Esophagus muscularis mucosa (tissue), 4 donors: Measurements from ENCODE around the gene TCF23.
"Not testable (repeated sequence)": the region's sequence is repeated elsewhere in the genome, so short reads cannot be mapped to it uniquely, and the experiment has no call there.

Experiments
- EP300 ChIP-seq: sonication (generic); formaldehyde crosslinking; IDR thresholded peaks from one replicate; pipeline ENCODE4 v1.6.1; 2017; ENCODE audit warnings: antibody characterized with exemption
- POLR2A ChIP-seq: fragments of 450-650 bp; IDR thresholded peaks from one replicate; pipeline ENCODE4 v1.6.1; 2017; ENCODE audit warnings: antibody characterized with exemption, moderate library complexity, mild to moderate bottlenecking, low read depth
- TF ChIP-seq, protein P1 (sequence below), 3 experiments: fragments of 200-600 bp in 2 of 3; fragments of 450-650 bp in 1 of 3; sonication (generic) in 2 of 3; IDR thresholded peaks; one replicate each; pipeline ENCODE4 v1.5.1; 2017 to 2019; ENCODE audit warnings: antibody characterized with exemption in 3 of 3, mild to moderate bottlenecking in 2 of 3, moderate library complexity in 1 of 3

DNA sequence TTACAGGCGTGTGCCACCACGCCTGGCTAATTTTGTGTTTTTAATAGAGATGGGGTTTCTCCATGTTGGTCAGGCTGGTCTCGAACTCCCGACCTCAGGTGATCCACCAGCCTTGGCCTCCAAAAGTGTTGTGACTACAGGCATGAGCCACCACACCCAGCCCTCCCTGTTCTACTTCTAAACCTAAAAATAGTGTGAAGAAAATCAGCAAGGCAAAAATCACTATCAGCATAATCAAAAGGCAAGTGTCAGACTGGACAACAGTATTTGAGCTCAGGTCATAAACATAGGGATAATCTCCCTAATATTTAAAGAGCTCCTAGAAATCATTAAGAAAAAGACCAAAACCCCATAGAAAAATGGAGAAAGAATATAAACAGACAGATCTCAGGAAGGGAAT, 27.0 kb downstream of the TCF23 start:
- TF ChIP-seq, protein P1, sequence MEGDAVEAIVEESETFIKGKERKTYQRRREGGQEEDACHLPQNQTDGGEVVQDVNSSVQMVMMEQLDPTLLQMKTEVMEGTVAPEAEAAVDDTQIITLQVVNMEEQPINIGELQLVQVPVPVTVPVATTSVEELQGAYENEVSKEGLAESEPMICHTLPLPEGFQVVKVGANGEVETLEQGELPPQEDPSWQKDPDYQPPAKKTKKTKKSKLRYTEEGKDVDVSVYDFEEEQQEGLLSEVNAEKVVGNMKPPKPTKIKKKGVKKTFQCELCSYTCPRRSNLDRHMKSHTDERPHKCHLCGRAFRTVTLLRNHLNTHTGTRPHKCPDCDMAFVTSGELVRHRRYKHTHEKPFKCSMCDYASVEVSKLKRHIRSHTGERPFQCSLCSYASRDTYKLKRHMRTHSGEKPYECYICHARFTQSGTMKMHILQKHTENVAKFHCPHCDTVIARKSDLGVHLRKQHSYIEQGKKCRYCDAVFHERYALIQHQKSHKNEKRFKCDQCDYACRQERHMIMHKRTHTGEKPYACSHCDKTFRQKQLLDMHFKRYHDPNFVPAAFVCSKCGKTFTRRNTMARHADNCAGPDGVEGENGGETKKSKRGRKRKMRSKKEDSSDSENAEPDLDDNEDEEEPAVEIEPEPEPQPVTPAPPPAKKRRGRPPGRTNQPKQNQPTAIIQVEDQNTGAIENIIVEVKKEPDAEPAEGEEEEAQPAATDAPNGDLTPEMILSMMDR (IDR thresholded peaks at IDR 0.05) = not testable (repeated sequence)
- not testable (repeated sequence) for TF ChIP-seq POLR2A, EP300
